GM20431 (cell line): ENCODE data around the gene CHAMP1.

Source experiments
- in situ Hi-C: fragments of 300-500 bp; cut with MseI, MboI; formaldehyde crosslinking; loops from one replicate; pipeline ENCODE4 v1.15.0; 2020; ENCODE audit warnings: low sequenced_read_pairs; ENCODE audit not compliant: unreplicated experiment

Gene CHAMP1

DNA sequence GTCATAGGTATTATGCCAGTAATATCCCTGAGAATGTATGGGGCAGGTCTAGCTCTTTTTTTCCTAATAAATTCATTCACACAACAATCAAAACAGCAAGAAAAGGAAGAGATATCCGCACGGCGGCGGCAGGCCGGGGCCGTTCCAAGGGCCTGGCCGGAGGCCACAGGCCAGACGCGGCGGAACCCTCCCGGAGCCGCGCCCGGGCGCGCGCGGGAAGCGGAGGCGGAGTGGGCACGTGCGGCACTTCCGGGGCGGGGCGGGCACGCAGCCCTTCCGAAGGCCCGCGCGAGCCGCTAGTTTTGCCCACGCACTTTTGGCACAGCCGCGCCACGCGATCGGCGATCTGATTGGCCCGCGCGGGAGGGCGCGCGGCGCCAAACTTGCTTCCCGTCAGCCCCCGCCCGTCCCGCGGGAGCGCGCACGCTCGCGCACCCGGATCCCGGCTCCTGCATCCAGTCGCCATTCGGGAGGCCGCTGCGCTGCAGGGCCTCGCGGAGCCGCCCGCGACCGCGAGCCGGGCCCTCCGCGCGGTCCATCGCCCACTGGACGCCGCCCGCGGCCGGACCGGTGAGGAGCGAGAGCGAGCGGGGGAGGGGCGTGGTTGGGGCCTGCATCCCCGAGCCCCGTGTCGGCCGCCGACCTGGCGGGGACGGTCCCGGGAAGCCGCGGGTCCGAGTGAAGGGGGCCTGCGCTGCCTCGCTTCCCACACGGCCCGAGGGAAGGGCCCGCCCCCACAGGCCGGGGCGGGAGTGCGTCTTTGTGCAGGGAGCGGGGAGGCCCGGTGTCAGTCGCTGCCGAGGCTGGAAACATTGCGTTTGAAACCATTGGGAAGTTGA lies at the start of gene CHAMP1:
TSS of gene CHAMP1 (plus strand) at position 430 of the 839 bp plus-strand sequence. CDS start 9,340 bp downstream, outside the sequence.
- in situ Hi-C loops = no loop called here

DNA sequence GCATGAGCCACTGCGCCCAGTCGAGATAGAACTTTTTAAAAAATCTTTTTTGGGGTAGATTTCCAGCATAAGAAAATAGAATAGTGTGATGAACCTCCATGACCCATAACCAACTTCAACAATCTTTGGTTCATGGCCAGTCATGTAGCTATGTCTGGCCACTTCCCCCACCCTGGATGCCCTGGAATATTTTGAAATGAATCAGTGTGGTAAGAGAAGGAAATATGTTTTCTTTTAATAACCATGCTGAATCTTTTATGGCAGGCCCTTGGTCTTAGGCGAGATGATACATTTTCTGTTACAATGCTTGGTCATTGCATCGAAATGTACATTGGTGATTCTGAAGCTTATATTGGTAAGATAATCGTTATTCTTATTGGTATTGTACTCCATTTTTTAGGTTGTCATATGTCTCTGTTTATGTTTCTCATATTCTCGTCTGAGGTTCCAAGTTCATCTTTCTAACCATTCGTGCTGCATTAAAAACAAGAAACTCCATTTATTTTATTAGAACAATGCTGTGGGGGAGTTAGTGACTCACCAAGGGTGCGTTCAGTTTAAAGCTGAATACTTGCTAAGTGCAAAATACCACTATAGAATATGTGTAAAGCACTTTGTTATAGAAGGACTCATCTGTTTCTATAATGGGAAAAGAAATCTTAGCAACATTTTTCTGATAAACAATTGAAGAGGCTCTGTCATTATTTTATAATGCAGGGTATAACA lies 49.3 kb upstream of the CHAMP1 start:
- in situ Hi-C loops = no loop called here

GRCh38 chr13:114266241-114266640 lies 48.1 kb upstream of the CHAMP1 start:
- in situ Hi-C loops = no loop called here

DNA sequence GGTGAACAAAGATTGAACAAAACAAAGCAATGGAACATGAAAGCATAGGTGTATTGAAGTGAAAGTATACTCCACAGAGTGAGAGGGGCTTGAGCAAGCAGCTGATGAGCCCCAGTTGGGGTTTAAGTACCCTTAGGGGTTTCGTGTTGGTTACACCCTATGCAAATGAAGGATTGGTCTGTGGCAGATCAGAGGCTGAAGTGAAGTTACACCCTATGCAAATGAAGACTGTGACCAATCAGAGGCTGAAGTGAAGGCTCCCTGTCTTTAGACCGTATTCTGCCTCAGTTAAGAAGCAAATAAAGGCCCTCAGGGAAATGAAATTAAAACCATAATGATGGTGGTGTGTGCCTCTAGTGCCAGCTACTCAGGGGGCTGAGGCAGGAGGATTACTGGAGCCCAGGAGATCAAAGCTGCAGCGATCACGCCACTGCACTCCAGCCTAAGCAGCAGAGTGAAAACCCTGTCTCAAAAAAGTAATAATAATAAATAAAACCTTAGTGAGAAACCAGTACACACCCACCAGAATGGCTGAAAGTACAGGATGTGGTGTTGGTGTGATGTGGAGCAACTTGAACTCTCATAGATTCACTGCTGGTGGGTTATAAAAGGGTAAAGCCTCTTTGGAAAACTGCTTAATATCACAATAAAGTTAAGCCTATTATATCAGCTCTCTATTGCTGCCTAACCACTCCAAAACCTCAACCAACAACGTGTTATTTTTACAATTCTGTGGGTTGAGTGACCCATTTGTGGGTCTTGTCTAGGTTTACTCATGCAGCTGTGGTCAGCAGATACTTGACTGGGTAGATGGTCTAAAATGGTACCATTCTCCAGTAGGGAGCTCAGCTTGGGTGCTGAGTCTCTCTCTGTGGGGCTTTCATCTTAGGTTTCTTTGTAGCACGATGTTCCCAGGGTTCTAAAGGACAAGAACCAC lies 45.7 kb upstream of the CHAMP1 start:
- in situ Hi-C loops = no loop called here

DNA sequence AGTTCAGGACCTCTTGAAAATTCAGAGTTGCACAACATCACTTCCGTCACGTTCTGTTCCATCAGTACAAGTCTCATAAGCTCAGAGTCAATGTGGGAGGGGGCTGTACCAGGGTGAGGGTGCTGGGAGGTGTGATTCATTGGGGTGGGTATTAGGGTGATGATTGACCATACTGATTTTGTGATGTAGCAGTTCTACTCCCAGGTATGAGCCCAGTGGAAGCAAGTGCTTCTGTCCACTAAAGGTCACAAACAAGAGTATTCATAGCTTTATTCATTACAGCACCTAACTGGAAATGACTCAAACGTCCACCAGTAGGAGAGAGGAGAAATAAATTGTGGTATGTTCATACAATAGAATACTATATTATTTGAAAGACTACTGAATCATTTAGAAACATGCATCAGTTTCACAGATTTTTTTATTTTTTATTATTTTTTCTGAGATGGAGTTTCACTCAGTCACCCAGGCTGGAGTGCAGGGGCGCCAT lies 45.0 kb upstream of the CHAMP1 start:
- in situ Hi-C loops = no loop called here

- in situ Hi-C loops = no loop called here
Measured at GRCh38 chr13:114272977-114273376, 41.3 kb upstream of the CHAMP1 start.

- in situ Hi-C loops = no loop called here
Measured at GRCh38 chr13:114275304-114275703, 39.0 kb upstream of the CHAMP1 start.

DNA sequence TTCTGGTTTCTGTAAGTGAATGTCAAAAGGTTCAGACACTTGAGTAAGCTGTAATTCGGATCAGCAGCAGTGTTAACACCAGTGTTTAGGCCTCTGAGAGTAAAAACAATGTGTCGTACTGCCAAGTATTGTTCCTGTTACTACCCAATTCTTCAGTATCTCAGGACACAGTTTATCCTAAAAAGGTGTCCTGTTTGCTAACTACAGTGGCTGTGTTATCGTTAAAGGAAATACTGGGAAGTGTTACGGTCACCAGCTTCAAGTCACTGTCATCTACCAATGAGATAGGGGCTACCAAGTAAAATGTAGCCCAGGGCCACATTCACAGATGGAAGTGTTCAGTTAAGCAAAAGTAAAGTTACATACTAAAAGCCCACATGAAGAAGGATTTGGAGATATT lies 35.2 kb upstream of the CHAMP1 start:
- in situ Hi-C loops = no loop called here

DNA sequence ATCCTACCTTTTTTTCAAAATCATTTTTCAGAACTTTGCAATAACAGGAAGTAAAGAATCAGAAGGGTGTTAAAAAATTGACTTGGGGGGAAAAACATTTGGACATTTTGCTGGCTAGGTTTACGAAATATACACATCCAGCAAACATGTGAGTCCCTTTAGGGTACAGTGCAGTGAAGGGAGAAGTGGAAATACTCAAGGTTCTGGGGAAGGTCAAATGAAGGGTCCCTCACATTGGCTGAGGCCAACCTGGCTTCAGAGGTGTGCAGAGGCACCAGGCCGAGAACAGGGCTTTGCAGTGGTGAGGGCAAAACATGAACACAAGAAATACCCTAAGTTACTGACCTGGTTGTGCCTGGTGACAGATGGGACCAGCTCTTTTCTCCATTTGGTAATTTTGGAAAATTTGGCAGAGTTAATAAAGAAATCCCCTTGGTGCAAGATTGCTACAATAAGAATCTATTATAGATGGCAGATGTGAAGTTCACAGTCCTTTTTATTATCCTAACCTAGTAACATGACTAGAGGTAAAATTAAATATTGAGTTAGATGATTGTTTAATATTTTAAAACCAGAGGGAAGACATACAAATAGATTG lies 34.4 kb upstream of the CHAMP1 start:
- in situ Hi-C loops = no loop called here

DNA sequence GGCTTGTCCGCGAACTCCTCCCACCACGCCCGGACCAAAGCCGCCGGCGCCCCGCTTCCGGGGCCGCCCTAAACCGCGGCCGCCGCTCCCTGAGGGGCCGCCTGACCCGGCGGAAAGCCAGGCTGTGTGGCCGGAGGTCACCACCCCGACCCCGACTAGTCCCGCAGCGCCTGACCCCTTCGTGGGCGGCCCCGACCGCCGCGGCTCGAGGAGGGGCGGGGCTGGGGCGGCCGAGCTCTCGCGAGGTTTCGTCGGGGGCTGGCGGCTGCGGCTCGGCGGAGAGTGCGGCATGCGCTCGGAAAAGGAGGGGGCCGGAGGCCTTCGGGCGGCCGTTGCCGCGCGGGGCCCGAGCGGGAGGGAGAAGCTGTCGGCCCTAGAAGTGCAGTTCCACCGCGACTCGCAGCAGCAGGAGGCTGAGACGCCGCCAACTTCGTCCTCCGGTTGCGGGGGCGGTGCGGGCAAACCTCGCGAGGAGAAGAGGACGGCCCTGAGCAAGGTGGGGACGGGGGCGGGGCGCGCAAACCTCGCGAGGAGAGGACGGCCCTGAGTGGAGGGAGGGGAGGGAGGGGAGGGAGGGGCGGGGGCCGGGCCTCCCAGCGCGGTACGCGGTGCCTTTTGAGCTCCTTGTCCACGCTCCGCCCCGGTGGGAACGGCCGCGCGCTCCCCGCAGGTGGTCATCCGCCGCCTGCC lies 32.8 kb upstream of the CHAMP1 start, which contains the start of gene UPF3A:
TSS of gene UPF3A (plus strand) at position 251 of the 690 bp plus-strand sequence. CDS start at position 290, 39 bp downstream.
- in situ Hi-C loops = no loop called here

DNA sequence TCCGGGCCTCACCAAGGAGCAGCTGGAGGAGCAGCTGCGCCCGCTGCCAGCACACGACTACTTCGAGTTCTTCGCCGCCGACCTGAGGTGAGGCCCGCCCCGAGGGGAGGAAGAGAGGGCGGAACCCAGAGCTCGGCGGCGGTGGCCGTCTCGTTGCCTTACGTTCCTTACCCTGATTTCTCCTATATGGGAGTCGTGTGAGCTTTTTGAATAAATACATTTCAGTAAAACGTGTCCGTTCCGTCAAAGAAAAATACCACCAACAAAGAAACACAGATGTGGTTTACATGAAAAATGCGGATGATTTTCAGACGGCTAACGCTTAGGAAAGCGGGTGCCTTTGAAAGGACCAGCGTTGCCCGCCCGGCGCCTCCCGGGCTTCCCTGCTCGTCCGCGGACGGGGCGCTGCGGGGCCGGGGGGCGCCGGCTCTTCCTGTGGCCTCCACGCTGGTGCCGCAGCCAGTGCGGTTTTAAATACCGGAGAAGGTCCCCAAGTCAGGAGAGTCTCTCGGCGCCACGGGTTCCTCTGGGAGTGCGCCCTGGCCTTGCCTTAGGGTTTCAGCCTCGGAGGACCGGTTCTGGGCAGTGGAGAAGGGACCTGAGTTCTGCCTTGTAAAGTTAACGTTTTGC lies 32.1 kb upstream of the CHAMP1 start:
- in situ Hi-C loops = no loop called here

- in situ Hi-C loops = no loop called here
Measured at GRCh38 chr13:114283576-114283975, 30.7 kb upstream of the CHAMP1 start.

DNA sequence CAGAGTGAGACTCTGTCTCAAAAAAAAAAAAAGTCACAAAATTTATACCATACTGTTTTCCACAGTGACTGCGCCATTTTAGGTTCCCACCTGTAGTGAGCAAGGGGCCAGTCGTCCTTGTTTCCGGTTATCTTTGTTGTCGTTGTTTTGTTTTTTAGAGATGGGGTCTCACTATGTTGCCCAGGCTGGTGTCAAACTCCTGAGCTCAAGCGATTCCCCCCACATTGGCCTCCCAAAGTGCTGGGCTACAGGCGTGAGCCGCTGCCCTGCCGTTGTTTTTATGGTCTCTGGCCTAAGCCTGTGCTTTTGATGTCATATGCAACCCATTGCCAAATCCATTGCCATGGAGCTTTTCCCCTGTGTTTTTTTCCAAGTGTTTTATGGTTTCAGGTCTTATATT lies 29.6 kb upstream of the CHAMP1 start:
- in situ Hi-C loops = no loop called here

GRCh38 chr13:114285166-114285808 lies 29.0 kb upstream of the CHAMP1 start:
- in situ Hi-C loops = no loop called here

DNA sequence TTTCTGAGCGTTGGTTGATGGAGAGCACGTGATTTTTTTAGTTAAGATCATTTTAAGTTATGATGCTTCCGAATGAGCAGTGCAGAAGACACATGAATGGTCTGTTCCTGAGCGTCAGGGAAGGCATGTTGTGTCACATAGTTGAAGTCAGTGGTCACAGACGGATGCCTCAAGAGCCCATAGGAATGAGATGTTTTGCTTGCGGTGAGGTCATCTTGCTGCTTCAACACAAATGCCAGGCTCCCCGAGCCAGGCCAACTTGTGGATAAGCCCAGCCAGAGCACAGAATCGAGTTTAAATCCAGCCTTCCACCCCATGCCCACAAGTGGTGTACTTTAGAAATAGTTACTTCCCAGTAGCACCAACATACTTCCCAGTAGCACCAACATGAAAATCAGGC lies 27.5 kb upstream of the CHAMP1 start:
- in situ Hi-C loops = no loop called here

DNA sequence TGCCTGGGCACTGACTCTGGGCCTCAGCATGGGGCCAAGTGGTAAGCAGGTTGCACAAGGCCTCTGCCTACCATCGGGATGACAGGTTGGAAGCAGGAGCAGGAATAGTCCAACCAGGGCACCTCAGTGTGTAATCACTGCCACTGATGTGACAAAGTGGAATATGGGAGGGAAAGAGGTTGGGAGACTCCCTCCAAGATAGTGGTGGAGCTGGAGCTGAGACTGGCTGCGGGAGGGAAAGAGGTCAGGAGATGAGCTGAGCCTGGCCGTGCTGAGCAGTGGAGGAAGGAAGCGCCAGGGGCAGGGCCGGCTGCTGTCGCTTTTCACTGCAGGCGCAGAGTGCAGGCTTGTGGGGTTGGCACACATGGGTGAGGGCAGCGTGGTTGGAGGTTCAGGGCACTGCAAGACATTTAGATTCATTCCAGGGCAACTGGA lies 26.1 kb upstream of the CHAMP1 start:
- in situ Hi-C loops = no loop called here

DNA sequence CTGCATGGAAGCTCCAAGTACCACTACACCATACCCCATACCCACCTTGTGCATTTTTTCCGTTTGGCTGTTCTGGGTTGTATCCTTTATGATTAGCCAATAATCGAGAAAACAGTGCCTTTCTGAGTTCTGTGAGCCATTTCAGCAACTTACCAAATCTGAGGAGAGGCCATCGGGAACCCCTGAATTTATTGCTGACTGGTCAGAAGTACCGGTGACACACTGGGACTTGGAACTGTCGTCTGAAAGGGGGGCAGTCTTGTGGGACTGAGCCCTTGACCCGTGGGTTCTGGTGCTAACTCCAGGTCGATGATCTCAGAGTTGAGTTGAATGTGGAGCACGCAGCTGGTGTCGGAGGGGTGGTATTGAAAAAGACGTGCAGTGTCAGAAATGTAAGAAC lies 17.9 kb upstream of the CHAMP1 start:
- in situ Hi-C loops = no loop called here

- in situ Hi-C loops = no loop called here
Measured at GRCh38 chr13:114296902-114297301, 17.4 kb upstream of the CHAMP1 start.
